Renal cortical epithelial cell (primary cell): ENCODE results near the gene JCHAIN. TPM values are rescaled to one million over a fixed set of nuclear protein-coding genes. Genes with fewer than 3 reads are reported as not detected.
"Not testable (repeated sequence)": the region's sequence is repeated elsewhere in the genome, so short reads cannot be mapped to it uniquely, and the experiment has no call there.

ENCODE experiments used
- DNase-seq: peaks from one replicate; pipeline ENCODE4 v3.0.0-alpha.2; 2011; ENCODE audit warnings: low read depth
- total RNA-seq: library from RNA; depleted of rRNA; stranded (reverse); fragments of >200 nt; gene quantifications from 2 replicates; pipeline ENCODE4 v1.2.3, GENCODE V29; 2014

Gene JCHAIN
- total RNA-seq, result 0.30 TPM in 1 of 2 replicates, not detected in the other

- DNase-seq, result peak; percentile 37
These were observed at the start of gene JCHAIN for GRCh38 chr4:70666369-70666768. JCHAIN (minus strand) TSS chr4:70666508; CDS start chr4:70666490, 18 bp downstream.

GRCh38 chr4:70715097-70715496 is 48.8 kb upstream of the JCHAIN start:
- DNase-seq, result peak; percentile 80

GRCh38 chr4:70714079-70714887 is 48.0 kb upstream of the JCHAIN start:
- peak; percentile 81 for DNase-seq

GRCh38 chr4:70713453-70714078 is 47.3 kb upstream of the JCHAIN start:
- no peak for DNase-seq

GRCh38 chr4:70712604-70713452 is 46.5 kb upstream of the JCHAIN start:
- no peak for DNase-seq

- no peak for DNase-seq
These were observed 45.8 kb upstream of the JCHAIN start for GRCh38 chr4:70712150-70712549.

GRCh38 chr4:70711599-70711998 is 45.3 kb upstream of the JCHAIN start:
- no peak for DNase-seq

GRCh38 chr4:70709611-70710205 is 43.4 kb upstream of the JCHAIN start:
- peak; percentile 32 for DNase-seq

- DNase-seq, result peak; percentile 42
These were observed 40.2 kb upstream of the JCHAIN start for GRCh38 chr4:70706516-70706915.

GRCh38 chr4:70706044-70706461 is 39.7 kb upstream of the JCHAIN start:
- peak; percentile 28 for DNase-seq

GRCh38 chr4:70705183-70706043 is 39.1 kb upstream of the JCHAIN start:
- peak; percentile 42 for DNase-seq

- no peak for DNase-seq
These were observed 38.5 kb upstream of the JCHAIN start for GRCh38 chr4:70704931-70705182.

- DNase-seq, result no peak
These were observed 38.1 kb upstream of the JCHAIN start for GRCh38 chr4:70704215-70704930.

GRCh38 chr4:70703619-70704214 is 37.4 kb upstream of the JCHAIN start:
- peak; percentile 97 for DNase-seq

GRCh38 chr4:70702592-70702991 is 36.3 kb upstream of the JCHAIN start:
- not testable (repeated sequence) for DNase-seq

- DNase-seq, result no peak
These were observed 35.0 kb upstream of the JCHAIN start for GRCh38 chr4:70701271-70701670.

- DNase-seq, result no peak
These were observed 34.4 kb upstream of the JCHAIN start for GRCh38 chr4:70700712-70701111.

- DNase-seq, result not testable (repeated sequence)
These were observed 32.1 kb upstream of the JCHAIN start for GRCh38 chr4:70698435-70698834.

GRCh38 chr4:70694633-70695032 is 28.3 kb upstream of the JCHAIN start:
- DNase-seq, result not testable (repeated sequence)

- no peak for DNase-seq
These were observed 25.4 kb upstream of the JCHAIN start for GRCh38 chr4:70691661-70692060.
